Activated CD8-positive, alpha-beta memory T cell treated with anti-CD3 and anti-CD28 coated beads for 24 hours (primary cell): ENCODE measurements around the gene KIAA0930.
"Not testable (repeated sequence)": the region's sequence is repeated elsewhere in the genome, so short reads cannot be mapped to it uniquely, and the experiment has no call there.

Experiments used
- DNase-seq: peaks from one replicate; pipeline ENCODE4 v3.0.0-alpha.2; 2020

Gene KIAA0930

GRCh38 chr22:45262195-45262930, 21.7 kb upstream of the KIAA0930 start:
- no peak for DNase-seq

GRCh38 chr22:45261407-45262088, 20.9 kb upstream of the KIAA0930 start:
- DNase-seq, result no peak

GRCh38 chr22:45260395-45260759, 19.7 kb upstream of the KIAA0930 start:
- not testable (repeated sequence) for DNase-seq

- no peak for DNase-seq
These were observed 19.2 kb upstream of the KIAA0930 start for GRCh38 chr22:45259754-45260394.

- DNase-seq, result not testable (repeated sequence)
These were observed 17.2 kb upstream of the KIAA0930 start for GRCh38 chr22:45257941-45258340.

- DNase-seq, result no peak
These were observed 14.1 kb upstream of the KIAA0930 start for GRCh38 chr22:45254789-45255278.

GRCh38 chr22:45254388-45254787, 13.7 kb upstream of the KIAA0930 start:
- DNase-seq, result no peak

- DNase-seq, result no peak
These were observed 12.4 kb upstream of the KIAA0930 start for GRCh38 chr22:45253039-45253641.

GRCh38 chr22:45251825-45252224, 11.1 kb upstream of the KIAA0930 start:
- DNase-seq, result no peak

GRCh38 chr22:45248832-45249561, 8.3 kb upstream of the KIAA0930 start:
- no peak for DNase-seq

GRCh38 chr22:45246060-45246985, 5.6 kb upstream of the KIAA0930 start:
- no peak for DNase-seq

- no peak for DNase-seq
These were observed 4.2 kb upstream of the KIAA0930 start for GRCh38 chr22:45244916-45245315.

- DNase-seq, result no peak
These were observed 2.1 kb upstream of the KIAA0930 start for GRCh38 chr22:45242778-45243191.

GRCh38 chr22:45240104-45240809, 437 bp downstream of the KIAA0930 start:
- DNase-seq, result peak; percentile 79

GRCh38 chr22:45239681-45240051, 1.0 kb downstream of the KIAA0930 start:
- DNase-seq, result no peak

- no peak for DNase-seq
These were observed 1.6 kb downstream of the KIAA0930 start for GRCh38 chr22:45238957-45239680.

- DNase-seq, result no peak
These were observed 2.4 kb downstream of the KIAA0930 start for GRCh38 chr22:45238076-45238956.

- DNase-seq, result no peak
These were observed 3.4 kb downstream of the KIAA0930 start for GRCh38 chr22:45237065-45237990.
